Stimulated activated CD8-positive, alpha-beta memory T cell treated with anti-CD3 and anti-CD28 coated beads, Interleukin-7, amount 100 ng/mL, for 4 hours (primary cell): ENCODE measurements around the gene PTPA.

Experiments
- DNase-seq, 2 donors: peaks; one replicate each; pipeline ENCODE4 v3.0.0-alpha.2; 2020; ENCODE audit warnings: low read depth in 2 of 2

The PTPA gene

GRCh38 chr9:129110740-129111527 is at the start of gene PTPA, which contains the start of gene CRAT:
PTPA (plus strand) TSS chr9:129111415; CDS start chr9:129111601, 186 bp downstream.
CRAT (minus strand) TSS chr9:129110793; CDS start chr9:129110509, 284 bp downstream.
- peak; percentile 92 to 95 for DNase-seq

DNA sequence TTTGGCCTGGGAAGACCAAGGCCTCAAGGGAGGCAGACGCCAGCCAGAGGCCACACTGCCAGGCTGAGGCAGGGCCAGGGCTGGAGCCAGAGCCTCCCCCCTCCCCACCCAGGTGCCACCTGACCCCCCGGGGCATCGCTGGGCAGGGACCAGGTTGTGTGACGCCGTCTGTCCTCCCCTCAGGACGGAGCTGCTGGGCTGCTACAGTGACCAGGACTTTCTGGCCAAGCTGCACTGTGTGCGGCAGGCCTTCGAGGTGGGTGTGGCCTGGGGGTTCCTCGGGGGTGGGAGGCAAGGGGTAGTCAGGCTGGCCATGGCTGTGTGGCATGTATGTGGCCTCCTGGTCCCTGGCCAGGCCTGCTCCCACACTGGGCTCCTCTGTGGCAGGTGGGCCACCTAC is 48.2 kb upstream of the PTPA start:
- DNase-seq = no peak

GRCh38 chr9:129064499-129064908 is 46.7 kb upstream of the PTPA start:
- DNase-seq = no peak

- DNase-seq = no peak
These were observed 43.1 kb upstream of the PTPA start for GRCh38 chr9:129068110-129068509.

GRCh38 chr9:129068990-129069861 is 42.0 kb upstream of the PTPA start:
- peak; percentile 38 to 56 for DNase-seq

DNA sequence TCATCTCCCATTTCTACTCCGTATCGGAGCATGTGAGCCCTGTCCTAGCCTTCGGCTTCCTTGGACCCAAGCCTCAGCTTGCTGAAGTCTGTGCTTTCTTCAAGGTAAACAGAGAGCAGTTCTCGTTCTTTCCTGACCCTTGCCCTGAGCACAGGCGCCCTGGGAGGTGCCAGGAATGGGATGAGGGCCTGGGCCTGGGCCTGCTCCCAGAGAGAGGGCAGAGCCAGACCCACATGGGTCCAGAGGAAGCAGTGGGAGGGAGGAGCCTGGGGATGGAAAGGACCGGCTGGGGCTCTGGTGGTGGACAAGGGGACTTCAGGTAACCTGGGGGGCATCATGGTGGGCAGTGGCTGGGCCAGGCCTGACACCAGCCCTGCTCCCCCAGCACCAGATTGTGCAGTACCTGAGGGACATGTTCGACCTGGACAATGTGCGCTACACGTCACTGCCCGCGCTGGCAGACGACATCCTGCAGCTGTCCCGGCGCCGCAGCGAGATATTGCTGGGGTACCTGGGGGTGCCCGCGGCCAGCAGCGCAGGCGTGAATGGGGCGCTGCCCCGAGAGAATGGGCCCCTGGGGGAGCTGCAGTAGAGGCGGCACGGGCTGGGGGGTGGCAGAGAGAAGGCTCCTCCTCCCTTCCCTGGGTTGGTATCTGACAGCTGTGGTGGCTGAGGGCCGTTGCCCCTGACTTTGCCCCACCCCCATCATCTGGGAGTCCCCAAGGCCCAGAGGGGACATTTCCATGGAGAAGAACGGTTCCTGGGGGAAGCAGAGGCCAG is 41.2 kb upstream of the PTPA start:
- DNase-seq = no peak

DNA sequence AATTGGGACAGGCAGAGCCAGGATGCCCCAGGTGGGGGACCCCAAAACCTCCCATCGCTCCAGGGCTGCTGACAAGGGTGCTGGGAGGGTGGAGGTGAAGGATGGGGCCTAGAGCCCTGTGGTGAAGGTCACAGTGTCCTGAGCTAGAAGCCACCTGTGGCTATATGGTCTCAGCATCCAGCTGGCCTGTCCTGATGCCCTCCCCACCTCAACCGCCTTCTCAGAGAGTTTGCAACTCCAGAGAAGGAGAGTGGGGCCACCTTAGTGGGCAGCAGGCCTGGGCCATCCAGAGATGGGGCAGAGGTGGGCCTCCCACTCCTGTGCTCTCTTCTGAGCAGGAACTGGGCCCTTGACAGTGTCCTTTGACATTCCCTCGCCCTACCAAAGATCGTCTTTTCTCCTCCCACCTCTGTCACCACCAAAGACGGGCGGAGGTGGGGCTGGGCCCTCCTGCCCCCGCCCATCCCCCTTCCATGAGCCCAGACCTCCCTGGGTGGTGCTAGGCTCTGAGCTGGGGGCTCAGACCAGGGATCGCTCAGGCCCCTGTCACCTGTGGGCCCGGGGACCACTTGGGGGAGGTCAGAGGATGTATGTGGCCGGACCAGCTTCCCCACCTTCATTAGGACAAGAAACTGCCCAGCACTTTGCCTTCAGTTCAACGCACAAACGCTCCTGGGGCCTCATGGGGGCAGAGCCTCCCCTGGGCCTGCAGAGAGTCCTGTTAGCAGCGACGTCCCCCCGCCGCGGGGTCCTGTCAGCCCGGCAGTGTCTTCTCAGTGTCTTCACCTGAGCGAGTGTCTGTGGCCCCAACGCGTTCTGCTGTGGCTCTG is 40.3 kb upstream of the PTPA start:
- DNase-seq = no peak

- DNase-seq = no peak
These were observed 39.6 kb upstream of the PTPA start for GRCh38 chr9:129071526-129072126.

DNA sequence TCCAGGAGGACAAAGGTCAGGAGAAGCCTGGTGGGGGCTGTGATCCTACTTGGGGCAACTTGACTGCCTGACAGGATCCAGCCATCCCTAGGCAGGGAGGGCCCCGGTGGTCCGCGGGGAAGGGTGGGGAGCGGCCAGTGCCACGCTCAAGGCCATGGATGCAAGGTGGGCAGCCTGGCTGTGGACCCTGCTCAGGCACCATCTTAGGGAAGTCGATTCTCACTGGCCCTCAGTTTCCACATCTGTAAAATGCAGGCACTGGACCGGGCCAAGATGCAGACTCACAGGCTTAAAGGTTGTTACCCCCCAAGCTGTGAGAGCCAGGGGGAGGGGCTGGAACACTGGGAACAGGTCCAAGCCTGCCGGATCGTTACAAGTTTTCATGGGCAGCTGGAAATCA is 39.0 kb upstream of the PTPA start:
- no peak for DNase-seq

DNA sequence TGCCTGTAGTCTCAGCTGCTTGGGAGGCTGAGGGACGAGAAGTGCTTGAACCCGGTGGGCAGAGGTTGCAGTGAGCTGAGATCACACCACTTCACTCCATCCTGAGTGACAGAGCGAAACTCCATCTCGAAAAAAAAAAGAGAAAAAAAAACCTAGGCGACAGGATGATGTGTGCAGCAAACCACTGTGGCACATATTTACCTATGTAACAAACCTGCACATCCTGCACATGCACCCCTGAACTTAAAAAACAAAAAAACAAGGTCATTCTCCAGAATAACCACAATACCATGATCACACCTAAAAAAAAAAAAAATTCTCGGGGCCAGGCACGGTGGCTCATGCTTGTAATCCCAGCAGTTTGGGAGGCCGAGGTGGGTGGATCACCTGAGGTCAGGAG is 37.8 kb upstream of the PTPA start:
- no peak for DNase-seq

- no peak for DNase-seq
These were observed 37.1 kb upstream of the PTPA start for GRCh38 chr9:129074106-129074505.

DNA sequence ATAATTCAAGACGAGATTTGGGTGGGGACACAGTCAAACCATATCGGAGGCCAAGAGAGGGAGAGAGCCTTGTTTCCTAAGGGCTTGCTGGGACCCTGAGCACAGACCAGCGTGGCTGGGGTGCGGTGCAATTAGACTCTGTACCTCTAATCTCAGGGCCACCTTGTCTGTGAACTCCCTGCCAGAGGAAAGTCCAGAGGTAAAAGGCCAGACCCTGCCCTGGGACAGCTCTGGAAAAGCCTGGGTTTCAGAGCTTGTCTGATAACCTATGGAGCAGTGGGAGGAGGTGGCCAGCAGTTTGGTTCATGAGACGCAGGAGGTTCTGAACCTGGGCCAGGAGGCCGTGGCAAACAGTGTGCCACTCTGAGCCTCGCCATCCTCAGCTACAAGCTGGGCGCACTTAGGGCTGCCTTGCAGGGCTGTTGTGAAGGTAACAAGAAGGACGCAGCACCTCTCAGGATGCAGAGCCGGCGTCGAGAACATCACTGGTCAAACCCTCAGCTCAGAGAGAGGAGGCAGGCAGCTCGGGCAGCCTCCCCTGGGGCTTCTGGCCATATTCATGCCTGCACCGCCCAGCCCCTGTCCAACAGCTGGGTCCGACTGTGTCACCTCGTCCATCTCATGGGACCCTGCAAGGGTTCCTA is 35.1 kb upstream of the PTPA start:
- DNase-seq = no peak

DNA sequence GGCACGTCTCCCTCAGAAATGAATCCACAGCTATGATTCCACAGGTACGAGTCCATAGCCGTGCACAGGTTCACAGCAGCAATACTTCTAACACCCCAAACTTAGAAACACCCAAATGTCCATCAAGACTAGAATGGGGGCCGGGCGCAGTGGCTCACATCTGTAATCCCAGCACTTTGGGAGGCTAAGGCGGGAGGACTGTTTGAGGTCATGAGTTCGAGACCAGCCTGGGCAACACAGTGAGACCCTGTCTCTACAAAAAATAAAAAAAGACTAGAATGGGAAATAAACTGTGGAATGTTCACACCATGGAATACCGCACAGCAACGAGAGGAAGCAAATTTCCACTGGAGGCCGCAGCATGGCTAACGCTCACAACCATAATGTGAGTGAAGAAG is 34.6 kb upstream of the PTPA start:
- DNase-seq = no peak

GRCh38 chr9:129077236-129077635 is 34.0 kb upstream of the PTPA start:
- no peak for DNase-seq

DNA sequence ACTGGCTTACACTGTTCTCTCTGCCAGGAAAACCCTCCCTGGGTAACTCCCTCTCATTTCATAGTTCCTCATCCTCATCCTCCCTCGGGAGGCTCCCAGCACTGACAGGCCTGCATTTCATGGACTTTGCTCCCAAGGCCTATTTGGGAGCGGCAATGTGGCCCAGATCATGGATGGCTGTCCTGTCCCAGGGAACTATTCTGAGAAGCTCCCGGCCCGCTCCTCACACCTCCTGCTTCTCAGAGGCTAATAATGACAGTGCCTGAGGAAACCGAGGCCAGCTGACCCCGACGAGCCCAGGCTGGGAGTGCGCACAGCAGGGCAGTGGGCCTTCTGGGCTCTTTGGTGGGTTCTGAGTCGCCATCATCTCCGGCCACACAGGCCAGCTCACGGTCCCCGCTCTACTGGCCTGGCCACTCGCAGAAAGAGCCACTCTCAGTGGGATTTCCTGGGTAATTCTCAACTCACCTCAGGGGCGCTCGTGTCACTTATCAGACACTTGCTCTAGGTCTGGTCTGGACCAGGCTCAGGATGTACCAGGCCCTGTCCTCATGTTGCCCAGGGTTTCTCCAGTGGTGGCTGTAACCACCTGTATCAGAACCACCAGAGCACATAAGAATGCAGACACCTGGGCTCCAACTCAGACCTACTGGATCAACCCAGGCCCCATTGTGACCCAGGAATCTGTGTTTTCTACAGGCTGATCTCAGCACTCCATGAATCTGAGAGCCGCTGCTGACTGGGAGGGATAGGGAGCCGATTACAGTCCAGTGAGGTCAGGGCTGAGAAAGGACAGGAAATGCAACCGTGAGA is 32.3 kb upstream of the PTPA start:
- no peak for DNase-seq

DNA sequence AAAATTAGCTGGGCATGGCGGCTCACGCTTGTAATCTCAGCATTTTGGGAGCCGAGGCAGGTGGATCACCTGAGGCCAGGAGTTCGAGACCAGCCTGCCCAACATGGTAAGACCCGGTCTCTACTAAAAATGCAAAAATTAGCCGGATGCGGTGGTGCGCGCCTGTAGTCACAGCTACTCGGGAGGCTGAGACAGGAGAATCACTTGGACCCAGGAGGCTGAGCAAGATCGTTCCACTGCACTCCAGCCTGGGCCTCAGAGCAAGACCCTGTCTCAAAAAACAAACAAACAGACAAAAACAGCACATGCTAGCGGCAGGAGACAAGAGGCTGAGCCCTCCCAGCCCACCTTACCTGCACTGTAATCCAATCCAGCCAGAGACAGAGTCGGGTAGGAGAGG is 31.4 kb upstream of the PTPA start:
- no peak for DNase-seq

DNA sequence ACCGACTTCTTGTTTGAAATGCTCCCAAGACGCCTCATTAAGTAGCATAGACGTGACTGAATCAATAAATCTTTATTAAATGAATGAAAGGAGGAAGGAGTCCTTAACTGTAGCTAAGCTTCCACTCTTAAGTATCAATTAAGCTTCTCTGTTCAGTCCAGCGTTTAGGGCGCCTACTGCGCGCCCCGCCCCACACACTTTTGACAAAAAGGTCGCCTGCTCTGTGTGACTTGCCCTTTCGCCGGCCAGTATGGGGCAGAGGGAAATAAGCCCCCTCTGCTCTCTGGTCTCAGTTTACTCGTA is 31.0 kb upstream of the PTPA start:
- DNase-seq = no peak

GRCh38 chr9:129080601-129081387 is 30.4 kb upstream of the PTPA start, which contains the start of gene DOLPP1:
DOLPP1 (plus strand) TSS chr9:129081111; CDS start chr9:129081132, 21 bp downstream.
- DNase-seq = peak; percentile 98 to 99
